ENCODE measurements around the gene SPEM1. TPM values are rescaled to one million over a fixed set of nuclear protein-coding genes. Genes with fewer than 3 reads are reported as not detected.

Gene SPEM1
- total RNA-seq, 4 donors from 2014 or later = not detected

GRCh38 chr17:7426203-7426863 is 6.2 kb downstream of the SPEM1 start:
- no peaks in the 10 kb centered on the region for H3K4me1 ChIP-seq
- H3K9me3 ChIP-seq = no peaks in the 10 kb centered on the region
- no peak overlapping the region for H3K27ac ChIP-seq
- WGBS = 94% methylated on average over 26 of the region's 33 CpGs
- no peaks in the 10 kb centered on the region for H3K36me3 ChIP-seq
- TF ChIP-seq POLR2AphosphoS5 (IDR thresholded peaks at IDR 0.05) (no peak), CTCF (IDR thresholded peaks at IDR 0.05) (no peak), POLR2A (IDR thresholded peaks at IDR 0.05) (no peak), EP300 (IDR thresholded peaks at IDR 0.05) (no peak)
- no peak overlapping the region for H3K4me3 ChIP-seq
- no peak for DNase-seq (ENCODE audit: low spot score in 2 of 2)
- H3K27me3 ChIP-seq = no peaks in the 10 kb centered on the region

GRCh38 chr17:7426896-7427489 is 6.9 kb downstream of the SPEM1 start:
- H3K4me3 ChIP-seq = no peak overlapping the region
- H3K27ac ChIP-seq = no peak overlapping the region
- no peak for DNase-seq (ENCODE audit: low spot score in 2 of 2)
- H3K4me1 ChIP-seq = no peaks in the 10 kb centered on the region
- H3K36me3 ChIP-seq = no peaks in the 10 kb centered on the region
- no peaks in the 10 kb centered on the region for H3K27me3 ChIP-seq
- TF ChIP-seq POLR2AphosphoS5 (IDR thresholded peaks at IDR 0.05) (no peak), POLR2A (IDR thresholded peaks at IDR 0.05) (no peak), CTCF (IDR thresholded peaks at IDR 0.05) (no peak), EP300 (IDR thresholded peaks at IDR 0.05) (no peak)
- H3K9me3 ChIP-seq = no peaks in the 10 kb centered on the region
- WGBS = 97% methylated on average over 9 of the region's 29 CpGs

- Histone ChIP-seq H3K27me3 (no peaks in the 10 kb centered on the region), H3K27ac (no peak overlapping the region), H3K4me3 (no peak overlapping the region), H3K4me1 (no peaks in the 10 kb centered on the region), H3K9me3 (no peaks in the 10 kb centered on the region), H3K36me3 (no peaks in the 10 kb centered on the region)
- WGBS = 94% methylated on average over 7 of the region's 7 CpGs
- no peak for DNase-seq (ENCODE audit: low spot score in 2 of 2)
- no peak for TF ChIP-seq CTCF (IDR thresholded peaks at IDR 0.05)
- TF ChIP-seq POLR2AphosphoS5 (IDR thresholded peaks at IDR 0.05) = no peak
- TF ChIP-seq EP300 (IDR thresholded peaks at IDR 0.05) = no peak
- no peak for TF ChIP-seq POLR2A (IDR thresholded peaks at IDR 0.05)
These were observed 7.4 kb downstream of the SPEM1 start for GRCh38 chr17:7427549-7427948.

GRCh38 chr17:7428557-7428956 is 8.4 kb downstream of the SPEM1 start, which contains the start of gene SPEM3:
SPEM3 (plus strand) TSS chr17:7428857; CDS start chr17:7428903, 46 bp downstream.
- no peak for TF ChIP-seq EP300 (IDR thresholded peaks at IDR 0.05)
- TF ChIP-seq POLR2AphosphoS5 (IDR thresholded peaks at IDR 0.05) = no peak
- TF ChIP-seq POLR2A (IDR thresholded peaks at IDR 0.05) = no peak
- no peak for TF ChIP-seq CTCF (IDR thresholded peaks at IDR 0.05)
- WGBS = 82% methylated on average over 5 of the region's 5 CpGs
- H3K4me3 ChIP-seq = no peak within 1 kb of the TSS
- no peaks in the 10 kb centered on the region for H3K36me3 ChIP-seq
- no peak within 1 kb of the TSS for H3K27ac ChIP-seq
- no peaks in the 10 kb centered on the region for H3K27me3 ChIP-seq
- DNase-seq (ENCODE audit: low spot score in 2 of 2) = no peak
- H3K4me1 ChIP-seq = no peaks in the 10 kb centered on the region
- no peaks in the 10 kb centered on the region for H3K9me3 ChIP-seq

GRCh38 chr17:7429722-7430121 is 9.6 kb downstream of the SPEM1 start:
- Histone ChIP-seq H3K27me3 (no peaks in the 10 kb centered on the region), H3K9me3 (no peaks in the 10 kb centered on the region), H3K4me3 (no peak overlapping the region), H3K27ac (no peak overlapping the region), H3K4me1 (no peaks in the 10 kb centered on the region), H3K36me3 (no peaks in the 10 kb centered on the region)
- TF ChIP-seq POLR2AphosphoS5 (IDR thresholded peaks at IDR 0.05) = no peak
- TF ChIP-seq POLR2A (IDR thresholded peaks at IDR 0.05) = no peak
- TF ChIP-seq CTCF (IDR thresholded peaks at IDR 0.05) = no peak
- no peak for TF ChIP-seq EP300 (IDR thresholded peaks at IDR 0.05)
- DNase-seq (ENCODE audit: low spot score in 2 of 2) = no peak
- WGBS = 96% methylated on average over 7 of the region's 10 CpGs
